Measurements from ENCODE around the gene RILPL2. TPM values are rescaled to one million over a fixed set of nuclear protein-coding genes. Genes with fewer than 3 reads are reported as not detected.

RILPL2 gene
- total and polyA plus RNA-seq, 2 experiments from 2014 or later = 2.8 to 4.4 TPM

GRCh38 chr12:123396954-123397353, 39.5 kb downstream of the RILPL2 start:
- TF ChIP-seq EZH2phosphoT487 (IDR thresholded peaks at IDR 0.05; ENCODE audit: insufficient read depth, low read depth) (no peak), EZH2 (IDR thresholded peaks at IDR 0.05; ENCODE audit: insufficient read depth, poor library complexity, severe bottlenecking) (no peak)
- Histone ChIP-seq H3K27ac (peak overlapping the region; percentile 85), H4K20me1 (ENCODE audit: insufficient read depth) (no peaks in the 10 kb centered on the region), H3F3A (ENCODE audit: insufficient read depth) (peaks cover 56% of the 10 kb centered on the region), H3K9me2 (ENCODE audit: insufficient read depth) (no peaks in the 10 kb centered on the region), H3K9ac (peak overlapping the region; percentile 12; the same call in 1 of the 2 replicates), H3K4me3 (no peak overlapping the region), H2AFZ (no peak overlapping the region), H3K36me3 (ENCODE audit: low read depth) (peaks cover 52% of the 10 kb centered on the region), H3K4me1 (ENCODE audit: insufficient read depth) (peaks cover 35% of the 10 kb centered on the region), H3K4me2 (ENCODE audit: unreplicated experiment) (peak overlapping the region; percentile 18), H3K9me3 (ENCODE audit: low read depth) (no peaks in the 10 kb centered on the region), H3K79me2 (ENCODE audit: insufficient read depth) (peaks cover 100% of the 10 kb centered on the region), H3K27me3 (replicated peaks; ENCODE audit: insufficient read depth) (no peaks in the 10 kb centered on the region)
- WGBS, 2 experiments (ENCODE audit: low coverage in 1 of 2, low lambda C conversion rate in 2 of 2, missing lambda C conversion rate in 2 of 2) = 50% methylated on average over 9 of the region's 9 CpGs
- in situ Hi-C loops (cut with MboI) = no loop called here
- peak; percentile 21 for DNase-seq

GRCh38 chr12:123396543-123396942, 39.9 kb downstream of the RILPL2 start:
- DNase-seq = no peak
- H4K20me1 ChIP-seq (ENCODE audit: insufficient read depth) = no peaks in the 10 kb centered on the region
- in situ Hi-C loops (cut with MboI) = no loop called here

DNA sequence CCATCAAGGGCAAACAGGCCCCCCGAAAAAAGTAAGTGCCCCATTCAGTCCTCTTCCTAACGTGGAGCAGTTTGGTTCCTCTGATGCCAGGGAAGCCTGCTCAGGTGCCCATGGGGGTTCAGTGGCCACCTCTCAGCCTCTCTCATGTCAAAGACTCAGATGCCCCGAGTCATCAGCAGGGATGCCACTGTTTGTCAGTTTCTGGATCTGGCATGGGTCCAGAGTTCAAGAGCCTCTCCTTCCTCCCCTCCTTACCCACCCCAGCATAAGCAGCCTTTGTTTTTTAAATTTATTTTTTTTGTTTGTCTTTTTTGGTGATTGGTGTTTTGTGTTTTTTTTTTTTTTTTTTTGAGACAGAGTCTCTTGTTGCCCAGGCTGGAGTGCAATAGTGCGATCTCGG, 41.2 kb downstream of the RILPL2 start:
- WGBS, 2 experiments (ENCODE audit: low coverage in 1 of 2, low lambda C conversion rate in 2 of 2, missing lambda C conversion rate in 2 of 2) = 80 to 83% methylated on average over 5 of the region's 5 CpGs

More at GRCh38 chr12:123396543-123396942, 39.9 kb downstream of the RILPL2 start:
- TF ChIP-seq EZH2 (IDR thresholded peaks at IDR 0.05; ENCODE audit: insufficient read depth, poor library complexity, severe bottlenecking) = no peak
- TF ChIP-seq EZH2phosphoT487 (IDR thresholded peaks at IDR 0.05; ENCODE audit: insufficient read depth, low read depth) = no peak
- Histone ChIP-seq H2AFZ (no peak overlapping the region), H3F3A (ENCODE audit: insufficient read depth) (peaks cover 58% of the 10 kb centered on the region), H3K4me3 (no peak overlapping the region), H3K4me1 (ENCODE audit: insufficient read depth) (peaks cover 39% of the 10 kb centered on the region), H3K9me3 (ENCODE audit: low read depth) (no peaks in the 10 kb centered on the region), H3K4me2 (ENCODE audit: unreplicated experiment) (peak overlapping the region; percentile 18), H3K27ac (peak overlapping the region; percentile 85), H3K36me3 (ENCODE audit: low read depth) (peaks cover 54% of the 10 kb centered on the region), H3K79me2 (ENCODE audit: insufficient read depth) (peaks cover 100% of the 10 kb centered on the region), H3K9me2 (ENCODE audit: insufficient read depth) (no peaks in the 10 kb centered on the region), H3K9ac (no peak overlapping the region), H3K27me3 (replicated peaks; ENCODE audit: insufficient read depth) (no peaks in the 10 kb centered on the region)
- 92 to 100% methylated on average over 2 of the region's 2 CpGs for WGBS, 2 experiments (ENCODE audit: low coverage in 1 of 2, low lambda C conversion rate in 2 of 2, missing lambda C conversion rate in 2 of 2)

GRCh38 chr12:123393747-123394146, 42.7 kb downstream of the RILPL2 start:
- H2AFZ ChIP-seq = no peak overlapping the region
- H3K4me1 ChIP-seq (ENCODE audit: insufficient read depth) = peaks cover 45% of the 10 kb centered on the region
- no peaks in the 10 kb centered on the region for H3K9me2 ChIP-seq (ENCODE audit: insufficient read depth)
- in situ Hi-C loops (cut with MboI) = no loop called here
- H3K9ac ChIP-seq = no peak overlapping the region
- H3K27ac ChIP-seq = no peak overlapping the region
- peaks cover 64% of the 10 kb centered on the region for H3K36me3 ChIP-seq (ENCODE audit: low read depth)
- 74% methylated on average over 3 to 4 of the region's 4 CpGs for WGBS, 2 experiments (ENCODE audit: low coverage in 1 of 2, low lambda C conversion rate in 2 of 2, missing lambda C conversion rate in 2 of 2)
- no peaks in the 10 kb centered on the region for H4K20me1 ChIP-seq (ENCODE audit: insufficient read depth)
- H3K79me2 ChIP-seq (ENCODE audit: insufficient read depth) = peaks cover 93% of the 10 kb centered on the region
- no peaks in the 10 kb centered on the region for H3K9me3 ChIP-seq (ENCODE audit: low read depth)
- H3F3A ChIP-seq (ENCODE audit: insufficient read depth) = peaks cover 63% of the 10 kb centered on the region
- no peak overlapping the region for H3K4me2 ChIP-seq (ENCODE audit: unreplicated experiment)
- TF ChIP-seq EZH2 (IDR thresholded peaks at IDR 0.05; ENCODE audit: insufficient read depth, poor library complexity, severe bottlenecking) (no peak), EZH2phosphoT487 (IDR thresholded peaks at IDR 0.05; ENCODE audit: insufficient read depth, low read depth) (no peak)
- no peak overlapping the region for H3K4me3 ChIP-seq
- no peaks in the 10 kb centered on the region for H3K27me3 ChIP-seq (replicated peaks; ENCODE audit: insufficient read depth)
- peak; percentile 36 for DNase-seq

More for the DNA sequence above, 41.2 kb downstream of the RILPL2 start:
- H3K27me3 ChIP-seq (replicated peaks; ENCODE audit: insufficient read depth) = no peaks in the 10 kb centered on the region
- peaks cover 52% of the 10 kb centered on the region for H3K4me1 ChIP-seq (ENCODE audit: insufficient read depth)
- no peak overlapping the region for H3K9ac ChIP-seq
- H3K4me3 ChIP-seq = no peak overlapping the region
- no peaks in the 10 kb centered on the region for H3K9me2 ChIP-seq (ENCODE audit: insufficient read depth)
- peaks cover 100% of the 10 kb centered on the region for H3K79me2 ChIP-seq (ENCODE audit: insufficient read depth)
- H2AFZ ChIP-seq = no peak overlapping the region
- H3F3A ChIP-seq (ENCODE audit: insufficient read depth) = peaks cover 70% of the 10 kb centered on the region
- TF ChIP-seq EZH2 (IDR thresholded peaks at IDR 0.05; ENCODE audit: insufficient read depth, poor library complexity, severe bottlenecking) (no peak), EZH2phosphoT487 (IDR thresholded peaks at IDR 0.05; ENCODE audit: insufficient read depth, low read depth) (no peak)
- no peaks in the 10 kb centered on the region for H3K9me3 ChIP-seq (ENCODE audit: low read depth)
- H3K27ac ChIP-seq = no peak overlapping the region
- no peak overlapping the region for H3K4me2 ChIP-seq (ENCODE audit: unreplicated experiment)
- H3K36me3 ChIP-seq (ENCODE audit: low read depth) = peaks cover 64% of the 10 kb centered on the region
- no peaks in the 10 kb centered on the region for H4K20me1 ChIP-seq (ENCODE audit: insufficient read depth)
- no peak for DNase-seq
- in situ Hi-C loops (cut with MboI) = no loop called here

Measured in GM23248 (cell line).